Measurements from ENCODE around the gene SPINK14.

The SPINK14 gene, protein sequence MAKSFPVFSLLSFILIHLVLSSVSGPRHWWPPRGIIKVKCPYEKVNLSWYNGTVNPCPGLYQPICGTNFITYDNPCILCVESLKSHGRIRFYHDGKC

DNA sequence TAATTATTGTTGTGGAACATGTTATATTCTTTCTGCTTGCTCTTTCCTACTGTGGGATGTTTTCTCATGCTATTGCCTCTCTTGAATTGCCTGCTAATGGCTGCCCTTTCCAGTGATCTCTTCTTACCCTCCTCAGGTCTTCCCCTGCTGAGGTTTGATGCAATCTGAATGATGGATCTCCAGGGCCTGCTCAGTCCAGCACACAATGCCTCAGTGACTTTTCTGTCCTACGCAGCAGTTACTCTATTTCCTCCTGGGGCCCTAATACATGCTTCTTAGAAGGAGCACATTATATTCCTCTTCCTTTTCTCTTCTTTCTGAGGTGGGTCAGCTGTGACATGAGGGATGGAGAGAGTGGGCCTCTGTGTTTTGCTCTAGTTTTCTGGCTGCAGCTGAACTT lies at the start of gene SPINK14:
Gene SPINK14 (plus strand): TSS at position 301 of the 400 bp plus-strand sequence. CDS start 1,187 bp downstream, outside the sequence.
- no peak for DNase-seq

GRCh38 chr5:148120317-148120716 lies 48.0 kb upstream of the SPINK14 start:
- DNase-seq: no peak

GRCh38 chr5:148125641-148126040 lies 42.7 kb upstream of the SPINK14 start:
- DNase-seq: no peak

GRCh38 chr5:148135091-148136048 lies 33.0 kb upstream of the SPINK14 start:
- no peak for DNase-seq

GRCh38 chr5:148140846-148141245 lies 27.5 kb upstream of the SPINK14 start:
- no peak for DNase-seq

GRCh38 chr5:148141645-148142044 lies 26.7 kb upstream of the SPINK14 start:
- no peak for DNase-seq

- no peak for DNase-seq
Observed at GRCh38 chr5:148145916-148146315, 22.4 kb upstream of the SPINK14 start.

DNA sequence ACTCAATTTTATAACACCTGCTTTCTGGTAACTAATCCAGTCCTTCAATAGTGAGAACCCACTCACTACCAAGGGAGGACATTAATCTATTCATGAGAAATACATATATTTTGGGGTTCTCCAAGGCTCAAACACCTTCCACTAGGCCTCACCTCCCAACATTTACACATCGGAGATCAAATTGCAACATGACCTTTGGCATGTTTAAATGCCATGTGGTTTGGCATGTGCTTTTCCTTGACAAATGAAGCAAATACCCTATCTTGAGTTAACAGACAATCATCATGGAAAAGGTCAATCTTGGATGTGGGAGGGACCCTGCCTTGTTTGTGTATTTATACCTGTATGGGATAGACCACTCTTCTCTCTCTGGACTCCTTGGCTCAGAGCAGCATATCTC lies 21.9 kb upstream of the SPINK14 start:
- no peak for DNase-seq

DNA sequence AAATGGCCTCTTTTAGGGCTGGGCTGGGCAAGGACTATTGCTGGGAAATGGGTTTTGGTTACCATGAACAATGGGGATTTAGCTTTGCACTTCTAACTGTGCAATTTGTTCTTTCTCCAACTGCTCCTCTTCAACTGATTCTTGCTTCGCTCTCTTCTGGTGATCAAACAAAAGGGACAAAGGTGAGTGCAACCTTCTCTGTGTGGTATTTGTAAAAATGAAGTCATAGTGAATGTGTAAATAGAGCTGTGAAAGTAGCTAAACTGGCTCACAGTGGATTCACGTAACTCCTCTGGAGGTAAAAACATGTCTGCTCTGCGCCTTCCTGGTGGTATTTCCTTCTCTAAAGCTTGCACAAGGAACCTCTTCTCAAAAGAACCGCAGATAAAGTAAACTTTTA lies 20.9 kb upstream of the SPINK14 start:
- DNase-seq: no peak

DNA sequence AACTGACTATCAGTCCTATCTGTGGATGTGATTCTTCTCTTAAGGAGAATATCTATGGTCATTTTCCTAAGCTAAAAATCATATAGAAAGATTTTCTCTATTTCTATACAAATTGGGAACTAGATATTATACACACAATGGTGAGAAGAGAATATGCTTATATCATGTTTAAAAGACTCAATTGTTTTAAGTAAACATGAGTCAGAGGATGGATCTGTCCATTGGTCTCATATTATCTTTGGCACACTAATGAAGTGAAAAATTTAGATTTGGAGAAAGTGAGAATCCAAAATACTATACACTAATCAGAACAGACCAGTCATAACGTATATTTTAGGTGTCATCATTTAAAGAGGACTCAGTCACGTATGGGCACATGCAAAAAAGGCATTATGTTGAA lies 16.5 kb upstream of the SPINK14 start:
- DNase-seq: no peak

DNA sequence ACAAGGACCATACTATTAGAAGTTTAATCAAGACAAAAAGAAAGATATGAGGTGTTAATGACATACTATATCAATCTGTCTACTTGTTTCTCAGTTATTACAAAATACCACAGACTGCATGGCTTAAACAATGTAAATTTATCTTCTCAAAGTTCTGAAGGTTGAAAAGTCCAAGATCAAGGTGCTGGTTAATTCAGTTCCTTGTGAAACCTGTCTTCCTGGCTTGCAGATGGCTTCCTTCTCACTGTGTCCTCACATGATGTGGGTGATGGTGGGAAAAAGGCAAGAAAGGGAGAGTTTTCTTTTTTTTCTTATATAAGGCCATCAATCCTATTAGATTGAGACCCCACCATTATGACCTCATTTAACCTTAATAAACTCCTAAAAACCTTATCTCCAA lies 15.6 kb upstream of the SPINK14 start:
- no peak for DNase-seq

DNA sequence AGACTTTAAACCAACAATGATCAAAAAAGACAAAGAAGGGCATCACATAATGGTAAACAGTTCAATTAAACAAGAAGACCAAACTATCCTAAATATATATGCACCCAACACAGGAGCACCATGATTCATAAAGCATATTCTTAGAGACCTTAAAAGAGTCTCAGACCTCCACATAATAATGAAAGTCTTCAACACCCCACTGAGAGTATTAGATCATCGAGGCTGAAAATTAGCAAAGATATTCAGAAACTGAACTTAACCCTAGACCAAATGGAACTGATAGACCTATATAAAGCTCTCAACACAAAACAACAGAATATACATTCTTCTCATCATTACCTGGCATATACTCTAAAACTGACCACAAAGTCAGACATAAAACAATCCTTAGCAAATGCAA lies 11.7 kb upstream of the SPINK14 start:
- no peak for DNase-seq

- DNase-seq: no peak
Observed at GRCh38 chr5:148162038-148162437, 6.3 kb upstream of the SPINK14 start.

DNA sequence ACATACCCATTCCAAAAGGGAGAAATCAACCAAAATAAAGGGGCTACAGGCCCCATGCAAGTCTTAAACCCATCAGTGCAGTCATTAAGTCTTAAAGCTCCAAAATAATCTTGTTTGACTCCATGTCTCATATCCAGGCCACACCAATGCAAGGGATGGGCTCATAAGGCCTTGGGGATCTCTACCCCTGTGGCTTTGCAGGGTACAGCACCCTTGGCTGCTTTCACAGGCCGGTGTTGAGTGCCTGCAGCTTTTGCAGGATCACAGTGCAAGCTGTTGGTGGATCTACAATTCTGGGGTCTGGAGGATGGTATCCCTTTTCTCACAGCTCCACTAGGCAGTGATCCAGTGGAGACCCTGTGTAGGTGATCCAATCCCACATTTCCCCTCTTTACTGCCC lies 5.0 kb upstream of the SPINK14 start:
- DNase-seq: no peak

GRCh38 chr5:148166550-148167283 lies 1.6 kb upstream of the SPINK14 start:
- DNase-seq: no peak

DNA sequence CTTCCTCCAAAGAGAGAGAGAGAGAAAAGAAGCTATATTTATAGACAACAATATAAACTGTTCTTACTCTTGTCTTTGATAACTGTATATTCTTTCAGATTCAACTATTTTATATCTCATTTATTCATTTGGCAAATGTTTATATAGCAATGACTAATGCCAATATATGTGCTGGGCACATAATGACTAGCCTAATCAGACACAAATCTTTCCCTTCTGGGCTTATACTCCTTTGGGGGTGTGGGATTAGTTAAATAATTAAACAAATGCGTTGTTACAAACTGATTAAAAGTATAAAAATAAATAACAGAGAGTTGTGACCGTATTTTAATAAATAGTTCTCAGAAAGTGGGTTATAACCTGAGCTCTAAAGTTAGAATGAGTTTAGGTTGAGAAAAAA lies 4.0 kb downstream of the SPINK14 start:
- DNase-seq: no peak

DNA sequence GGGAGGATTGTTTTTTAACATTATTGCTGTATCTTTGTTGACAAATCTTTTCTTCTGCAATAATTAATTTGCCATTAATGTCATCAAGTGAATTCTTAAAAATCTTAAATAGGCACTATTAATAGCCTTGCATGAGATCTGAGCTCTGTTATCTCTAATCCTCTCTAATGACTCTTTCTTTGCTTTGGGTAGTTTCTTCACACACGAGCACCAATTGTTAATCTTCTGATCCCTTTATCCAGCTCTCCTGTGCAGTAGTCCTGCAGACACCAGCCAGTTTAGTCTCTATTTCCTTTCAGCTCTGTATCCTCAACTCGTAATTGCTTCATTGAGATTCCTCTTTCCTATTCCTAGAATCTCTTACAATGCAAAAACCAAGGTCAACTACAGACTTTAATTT lies 8.1 kb downstream of the SPINK14 start:
- no peak for DNase-seq

DNA sequence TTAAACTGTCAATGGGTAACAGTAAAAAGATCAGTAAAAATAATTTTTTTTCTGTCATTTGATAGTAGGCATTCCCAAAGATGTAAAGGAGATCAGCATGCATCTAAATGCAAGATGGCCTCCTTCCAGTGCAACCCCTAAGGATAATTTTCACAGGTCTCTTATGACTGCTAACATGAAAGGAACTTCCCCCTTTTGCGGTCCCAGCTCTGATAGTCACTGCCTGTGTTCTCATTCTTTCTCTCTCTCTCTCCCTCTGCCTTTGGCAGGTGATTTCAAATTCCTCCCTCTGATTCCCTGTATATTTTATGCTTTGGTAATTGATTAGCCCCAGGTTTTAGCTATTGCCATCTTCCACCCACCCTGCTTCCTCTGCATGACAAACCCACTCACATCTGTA lies 8.9 kb downstream of the SPINK14 start:
- no peak for DNase-seq

GRCh38 chr5:148179234-148179824 lies 11.0 kb downstream of the SPINK14 start:
- DNase-seq: peak; percentile 47

- no peak for DNase-seq
Observed at GRCh38 chr5:148186248-148187003, 18.1 kb downstream of the SPINK14 start.

- no peak for DNase-seq
Observed at GRCh38 chr5:148191010-148191409, 22.7 kb downstream of the SPINK14 start.

DNA sequence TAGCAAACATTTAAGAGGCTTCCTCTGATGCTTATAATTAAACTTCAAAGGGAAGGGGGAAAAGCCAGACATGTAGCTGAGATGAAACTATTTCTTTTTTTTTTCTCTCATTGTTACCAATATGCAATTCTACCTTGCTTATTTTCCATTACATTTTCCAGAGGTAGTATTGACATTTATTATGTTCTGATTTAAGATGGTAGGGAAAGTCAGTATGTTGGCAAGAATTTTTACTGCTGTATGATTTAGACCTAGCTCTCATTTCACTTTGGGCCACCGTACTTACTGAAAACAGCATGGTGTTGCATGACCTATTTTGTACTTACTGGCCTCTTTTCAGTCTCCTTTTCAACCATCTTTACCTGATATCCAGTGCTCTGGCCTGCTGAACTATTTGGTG lies 24.9 kb downstream of the SPINK14 start:
- DNase-seq: no peak

DNA sequence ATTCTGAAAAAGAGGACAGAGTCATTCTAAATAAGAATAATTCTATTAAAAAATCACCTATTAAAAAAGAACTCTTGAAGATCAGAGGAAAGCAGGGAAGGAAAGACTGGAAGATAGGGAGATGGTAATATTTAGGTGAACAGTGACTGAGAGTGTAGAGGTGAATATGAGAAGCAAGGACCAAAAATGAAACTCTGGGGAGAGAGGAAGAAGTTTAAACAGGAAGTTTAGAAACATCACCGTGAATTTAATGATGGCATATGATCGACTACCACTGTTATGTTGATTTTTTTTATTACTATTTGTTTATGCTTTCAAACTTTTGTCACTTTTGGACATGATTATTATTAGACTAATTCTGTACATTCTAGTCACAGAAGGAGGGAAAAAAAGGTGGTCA lies 32.8 kb downstream of the SPINK14 start:
- no peak for DNase-seq
